OCI-LY3 (cell line): ENCODE measurements around the gene DDX60.

ENCODE experiments used
- EZH2phosphoT487 ChIP-seq: fragments of 200-600 bp; shearing (Covaris generic); IDR thresholded peaks from 2 replicates; pipeline ENCODE4 v1.6.1; 2018; ENCODE audit warnings: antibody characterized with exemption, mixed run types, low read depth
- TF ChIP-seq, protein P1 (sequence below): fragments of 200-600, 300-600 bp; sonication (generic); IDR thresholded peaks from 2 replicates; pipeline ENCODE4 v1.5.1; 2014; ENCODE audit warnings: antibody characterized with exemption, low read length, low read depth

- TF ChIP-seq, protein P1, sequence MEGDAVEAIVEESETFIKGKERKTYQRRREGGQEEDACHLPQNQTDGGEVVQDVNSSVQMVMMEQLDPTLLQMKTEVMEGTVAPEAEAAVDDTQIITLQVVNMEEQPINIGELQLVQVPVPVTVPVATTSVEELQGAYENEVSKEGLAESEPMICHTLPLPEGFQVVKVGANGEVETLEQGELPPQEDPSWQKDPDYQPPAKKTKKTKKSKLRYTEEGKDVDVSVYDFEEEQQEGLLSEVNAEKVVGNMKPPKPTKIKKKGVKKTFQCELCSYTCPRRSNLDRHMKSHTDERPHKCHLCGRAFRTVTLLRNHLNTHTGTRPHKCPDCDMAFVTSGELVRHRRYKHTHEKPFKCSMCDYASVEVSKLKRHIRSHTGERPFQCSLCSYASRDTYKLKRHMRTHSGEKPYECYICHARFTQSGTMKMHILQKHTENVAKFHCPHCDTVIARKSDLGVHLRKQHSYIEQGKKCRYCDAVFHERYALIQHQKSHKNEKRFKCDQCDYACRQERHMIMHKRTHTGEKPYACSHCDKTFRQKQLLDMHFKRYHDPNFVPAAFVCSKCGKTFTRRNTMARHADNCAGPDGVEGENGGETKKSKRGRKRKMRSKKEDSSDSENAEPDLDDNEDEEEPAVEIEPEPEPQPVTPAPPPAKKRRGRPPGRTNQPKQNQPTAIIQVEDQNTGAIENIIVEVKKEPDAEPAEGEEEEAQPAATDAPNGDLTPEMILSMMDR = no peak
- TF ChIP-seq EZH2phosphoT487 = no peak
These were observed 70.3 kb downstream of the DDX60 start for GRCh38 chr4:168248176-168248710.
